PC-9 (cell line): ENCODE data around the gene SMG6. TPM values are rescaled to one million over a fixed set of nuclear protein-coding genes. Genes with fewer than 3 reads are reported as not detected.
A peak's percentile ranks its signal among the peaks of the same experiment; 100 is the strongest.
"Not testable (repeated sequence)": the region's sequence is repeated elsewhere in the genome, so short reads cannot be mapped to it uniquely, and the experiment has no call there.

Experiments
- BruUV-seq: library from RNA; stranded (reverse); fragments of 400-500 nt; replicated peaks from 2 replicates; lab custom pipeline; 2021; lab: Mats Ljungman, UMichigan
- CTCF ChIA-PET: fragments of 300-600 bp; sonication (Branson Sonifier 250); formaldehyde crosslinking; loops from one replicate; lab custom pipeline; 2022; ENCODE audit warnings: antibody characterized with exemption; lab: Charles Lee
- POLR2A ChIA-PET: fragments of 300-600 bp; sonication (Branson Sonifier 250); formaldehyde crosslinking; loops from one replicate; lab custom pipeline; 2022; ENCODE audit warnings: antibody characterized with exemption; ENCODE audit not compliant: unreplicated experiment; lab: Charles Lee
- DNase-seq, 2 experiments: peaks; one replicate each; pipeline versions ENCODE4 v3.0.0 to v3.0.0-alpha.2; 2015 to 2022; ENCODE audit warnings: mixed read lengths in 1 of 2
- H2AFZ ChIP-seq: fragments of 200-600 bp; sonication (generic); 2 replicates; pipeline ENCODE4 v1.8.1; 2017; ENCODE audit warnings: antibody characterized with exemption
- H3F3A ChIP-seq: fragments of 200-600 bp; sonication (generic); 2 replicates; pipeline ENCODE4 v1.8.1; 2017; ENCODE audit warnings: antibody characterized with exemption, mild to moderate bottlenecking, low read depth; ENCODE audit not compliant: insufficient read depth
- H3K27ac ChIP-seq: fragments of 200-600 bp; sonication (generic); 2 replicates; pipeline ENCODE4 v1.6.1; 2016; ENCODE audit warnings: mixed run types
- H3K27me3 ChIP-seq: fragments of 200-600 bp; sonication (generic); 2 replicates; pipeline ENCODE4 v1.6.1; 2016; ENCODE audit warnings: low read depth, mixed run types; ENCODE audit not compliant: insufficient read depth
- H3K36me3 ChIP-seq: fragments of 200-600 bp; sonication (generic); 2 replicates; pipeline ENCODE4 v1.6.1; 2016; ENCODE audit warnings: low read depth, mixed run types
- H3K4me1 ChIP-seq: fragments of 200-600 bp; sonication (generic); replicated peaks from 2 replicates; pipeline ENCODE4 v1.6.1; 2016; ENCODE audit warnings: mixed run types; ENCODE audit not compliant: insufficient read depth
- H3K4me2 ChIP-seq: fragments of 200-600 bp; sonication (generic); 2 replicates; pipeline ENCODE4 v1.6.1; 2017; ENCODE audit warnings: mixed run types
- H3K4me3 ChIP-seq: fragments of 200-600 bp; sonication (generic); 2 replicates; pipeline ENCODE4 v1.6.1; 2016; ENCODE audit warnings: mixed run types
- H3K79me2 ChIP-seq: fragments of 200-600 bp; sonication (generic); 2 replicates; pipeline ENCODE4 v1.6.1; 2017; ENCODE audit warnings: low read depth, mixed run types
- H3K9me2 ChIP-seq: fragments of 200-600 bp; sonication (generic); 2 replicates; pipeline ENCODE4 v1.8.1; 2017; ENCODE audit warnings: mild to moderate bottlenecking; ENCODE audit not compliant: insufficient read depth
- H3K9me3 ChIP-seq: fragments of 200-600 bp; sonication (generic); 2 replicates; pipeline ENCODE4 v1.8.1; 2016; ENCODE audit warnings: low read depth; ENCODE audit not compliant: insufficient read depth
- H4K20me1 ChIP-seq: fragments of 200-600 bp; sonication (generic); 2 replicates; pipeline ENCODE4 v1.8.1; 2017; ENCODE audit not compliant: insufficient read depth
- CTCF ChIP-seq: fragments of 200-600 bp; sonication (generic); conservative IDR thresholded peaks from 2 replicates; pipeline ENCODE4 v1.6.1; 2017; ENCODE audit warnings: mixed run types, antibody characterized with exemption, mild to moderate bottlenecking, moderate library complexity
- EZH2 ChIP-seq: fragments of 200-600 bp; sonication (generic); IDR thresholded peaks from 2 replicates; pipeline ENCODE4 v1.8.0; 2017; ENCODE audit warnings: antibody characterized with exemption, low read depth
- intact Hi-C: fragments of 100-400 bp; cut with micrococcal nuclease; formaldehyde crosslinking; loops from one replicate; pipeline ENCODE4 v1.10.0; 2022; ENCODE audit not compliant: unreplicated experiment
- total RNA-seq: library from RNA; stranded (reverse); gene quantifications from 2 replicates; pipeline ENCODE4 v1.2.3, GENCODE V29; 2021

Gene SMG6
- total RNA-seq, 1 experiment from 2014 or later, result 43.1 TPM

GRCh38 chr17:2203818-2204217 lies 99.8 kb downstream of the SMG6 start:
- Histone ChIP-seq H3K4me2 (no peak overlapping the region), H3K4me3 (no peak overlapping the region), H2AFZ (no peak overlapping the region), H4K20me1 (no peaks in the 10 kb centered on the region; the same call in 1 of the 2 replicates), H3K9me2 (no peaks in the 10 kb centered on the region), H3K9me3 (no peaks in the 10 kb centered on the region), H3F3A (no peaks in the 10 kb centered on the region), H3K79me2 (no peaks in the 10 kb centered on the region), H3K27ac (no peak overlapping the region), H3K4me1 (no peaks in the 10 kb centered on the region), H3K27me3 (no peaks in the 10 kb centered on the region), H3K36me3 (no peaks in the 10 kb centered on the region)
- ChIA-PET CTCF (interaction anchor here (0.5 to 0.6 kb wide), 2 partner anchors 80 to 160 kb away, joined by 3 to 4 read pairs; no protein-coding TSS in a partner anchor), POLR2A (no interaction called here)
- intact Hi-C loops, result no loop called here
- TF ChIP-seq EZH2 (no peak), CTCF (no peak)
- no TSS peak for BruUV-seq
- DNase-seq, result no peak

- Histone ChIP-seq H3K9me3 (no peaks in the 10 kb centered on the region), H3K4me1 (no peaks in the 10 kb centered on the region), H3K79me2 (no peaks in the 10 kb centered on the region), H3K4me2 (no peak overlapping the region), H3K27me3 (no peaks in the 10 kb centered on the region), H3K27ac (no peak overlapping the region), H3K36me3 (no peaks in the 10 kb centered on the region), H2AFZ (no peak overlapping the region), H3F3A (no peaks in the 10 kb centered on the region), H3K4me3 (no peak overlapping the region), H3K9me2 (no peaks in the 10 kb centered on the region), H4K20me1 (no peaks in the 10 kb centered on the region; the same call in 1 of the 2 replicates)
- ChIA-PET CTCF (no interaction called here), POLR2A (no interaction called here)
- intact Hi-C loops, result no loop called here
- TF ChIP-seq CTCF, result no peak
- TF ChIP-seq EZH2, result no peak
- DNase-seq, result no peak
- no TSS peak for BruUV-seq
Measured at GRCh38 chr17:2202996-2203575, 100.5 kb downstream of the SMG6 start.

GRCh38 chr17:2202302-2202995 lies 101.1 kb downstream of the SMG6 start:
- H3K9me3 ChIP-seq, result no peaks in the 10 kb centered on the region
- TF ChIP-seq EZH2, result no peak
- no peak for TF ChIP-seq CTCF
- H3K36me3 ChIP-seq, result no peaks in the 10 kb centered on the region
- H3K27ac ChIP-seq, result no peak overlapping the region
- no peak for DNase-seq
- H3K4me1 ChIP-seq, result no peaks in the 10 kb centered on the region
- no peaks in the 10 kb centered on the region; the same call in 1 of the 2 replicates for H4K20me1 ChIP-seq
- no peaks in the 10 kb centered on the region; the same call in 1 of the 2 replicates for H3F3A ChIP-seq
- BruUV-seq, result no TSS peak
- POLR2A ChIA-PET, result no interaction called here
- H3K9me2 ChIP-seq, result no peaks in the 10 kb centered on the region
- no peak overlapping the region for H3K4me3 ChIP-seq
- no peaks in the 10 kb centered on the region for H3K79me2 ChIP-seq
- CTCF ChIA-PET, result no interaction called here
- no peak overlapping the region for H3K4me2 ChIP-seq
- intact Hi-C loops, result no loop called here
- H2AFZ ChIP-seq, result no peak overlapping the region
- H3K27me3 ChIP-seq, result no peaks in the 10 kb centered on the region

- H3K4me3 ChIP-seq, H2AFZ ChIP-seq, H3K4me2 ChIP-seq, H3K79me2 ChIP-seq, intact Hi-C loops, CTCF ChIA-PET, H3K27me3 ChIP-seq, H3K36me3 ChIP-seq, BruUV-seq, H4K20me1 ChIP-seq, H3K9me3 ChIP-seq, H3K27ac ChIP-seq, POLR2A ChIA-PET, H3K9me2 ChIP-seq: not testable (repeated sequence)
- DNase-seq, result peak in 1 of 2 experiments; percentile 3
- peaks cover 14% of the 10 kb centered on the region for H3K4me1 ChIP-seq
- peaks cover 17% of the 10 kb centered on the region; the same call in 1 of the 2 replicates for H3F3A ChIP-seq
Measured at GRCh38 chr17:2199386-2199785, 104.2 kb downstream of the SMG6 start.
